ENCODE results near the gene CMSS1.

DNA sequence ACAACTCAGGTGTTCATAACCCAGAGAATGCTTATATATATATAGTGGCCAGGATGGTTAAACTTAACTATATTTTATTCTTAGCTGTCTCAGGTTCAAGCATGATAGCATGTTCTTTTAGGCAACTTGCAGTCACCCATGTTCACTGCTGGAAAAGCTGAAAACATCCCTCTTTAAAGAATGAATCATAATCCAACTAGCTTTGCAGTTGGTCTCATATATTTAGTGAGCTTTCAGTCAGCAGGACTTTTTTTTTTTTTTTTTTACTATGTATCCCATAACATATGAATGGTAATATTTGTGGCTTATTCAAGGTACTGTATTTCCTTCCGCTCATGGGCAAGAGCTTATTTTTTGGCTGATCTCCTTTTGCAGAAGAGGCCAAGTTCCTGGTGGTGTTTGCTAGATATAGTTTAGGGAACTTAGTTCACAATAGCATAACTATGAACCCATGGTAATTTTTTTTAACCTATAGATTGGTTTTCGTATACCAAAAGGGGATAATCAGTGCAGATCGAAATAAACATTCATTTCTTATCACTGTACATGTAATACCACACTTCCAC lies 77.6 kb downstream of the CMSS1 start:
- TF ChIP-seq, protein P1, sequence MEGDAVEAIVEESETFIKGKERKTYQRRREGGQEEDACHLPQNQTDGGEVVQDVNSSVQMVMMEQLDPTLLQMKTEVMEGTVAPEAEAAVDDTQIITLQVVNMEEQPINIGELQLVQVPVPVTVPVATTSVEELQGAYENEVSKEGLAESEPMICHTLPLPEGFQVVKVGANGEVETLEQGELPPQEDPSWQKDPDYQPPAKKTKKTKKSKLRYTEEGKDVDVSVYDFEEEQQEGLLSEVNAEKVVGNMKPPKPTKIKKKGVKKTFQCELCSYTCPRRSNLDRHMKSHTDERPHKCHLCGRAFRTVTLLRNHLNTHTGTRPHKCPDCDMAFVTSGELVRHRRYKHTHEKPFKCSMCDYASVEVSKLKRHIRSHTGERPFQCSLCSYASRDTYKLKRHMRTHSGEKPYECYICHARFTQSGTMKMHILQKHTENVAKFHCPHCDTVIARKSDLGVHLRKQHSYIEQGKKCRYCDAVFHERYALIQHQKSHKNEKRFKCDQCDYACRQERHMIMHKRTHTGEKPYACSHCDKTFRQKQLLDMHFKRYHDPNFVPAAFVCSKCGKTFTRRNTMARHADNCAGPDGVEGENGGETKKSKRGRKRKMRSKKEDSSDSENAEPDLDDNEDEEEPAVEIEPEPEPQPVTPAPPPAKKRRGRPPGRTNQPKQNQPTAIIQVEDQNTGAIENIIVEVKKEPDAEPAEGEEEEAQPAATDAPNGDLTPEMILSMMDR (IDR thresholded peaks at IDR 0.05) = no peak
- TF ChIP-seq POLR2A (IDR thresholded peaks at IDR 0.05) = no peak

Data from adrenal gland (tissue), 5 donors.